HG03280 (cell line): Measurements from ENCODE around the gene CHST11.

ENCODE experiments used
- ATAC-seq: cut with Tn5 transposase; IDR thresholded peaks from one replicate; pipeline ENCODE4 v1.9.1; 2021; ENCODE audit warnings: mild to moderate bottlenecking, moderate library complexity; ENCODE audit not compliant: unreplicated experiment

Gene CHST11

GRCh38 chr12:104479123-104479662, 22.4 kb downstream of the CHST11 start:
- no peak for ATAC-seq

DNA sequence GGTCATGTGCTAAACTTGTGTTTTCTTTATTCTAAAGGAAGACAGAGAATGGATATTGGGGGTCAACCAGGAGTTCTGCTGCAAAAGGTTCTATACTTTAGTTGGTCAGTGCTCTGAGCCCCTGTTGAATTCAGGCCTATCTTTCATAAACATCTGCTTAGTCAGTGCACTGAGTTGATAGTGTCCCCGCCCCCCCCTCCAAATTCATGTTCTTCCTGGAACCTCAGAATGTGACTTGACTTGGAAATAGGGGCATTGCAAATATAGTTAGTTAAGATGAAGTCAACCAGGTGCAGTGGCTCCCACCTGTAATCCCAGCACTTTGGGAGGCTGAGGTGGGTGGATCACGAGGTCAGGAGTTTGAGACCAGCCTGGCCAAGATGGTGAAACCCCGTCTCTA, 23.3 kb downstream of the CHST11 start:
- no peak for ATAC-seq

DNA sequence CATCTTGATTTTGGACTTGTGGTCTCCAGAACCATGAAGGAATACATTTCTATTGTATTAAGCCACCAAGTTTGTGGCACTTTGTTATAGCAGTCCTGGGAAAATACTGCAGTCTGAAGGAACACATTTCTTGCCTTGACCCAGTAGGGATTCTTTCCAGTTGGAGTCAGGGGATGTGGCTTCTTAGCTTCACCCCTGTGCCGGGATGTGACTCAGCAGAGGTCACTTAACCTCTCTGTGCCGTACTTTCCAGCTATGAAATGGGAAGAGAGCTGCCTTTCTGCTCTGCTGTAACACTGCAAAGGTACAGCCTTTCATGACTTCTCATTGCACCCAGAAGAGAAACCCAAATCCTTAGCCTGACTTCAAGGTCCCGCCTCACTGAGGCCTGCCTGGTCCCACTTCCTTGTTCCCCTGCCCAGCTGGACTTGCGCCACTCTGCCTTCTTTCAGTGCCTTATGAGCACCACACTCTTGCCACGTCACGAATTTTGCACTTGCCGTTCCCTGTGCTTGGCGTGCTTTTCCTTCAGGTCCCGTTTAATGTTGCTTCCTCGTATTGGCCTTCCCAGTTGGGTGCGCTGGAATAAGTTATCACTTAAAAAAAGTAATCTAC, 24.2 kb downstream of the CHST11 start:
- ATAC-seq: no peak

DNA sequence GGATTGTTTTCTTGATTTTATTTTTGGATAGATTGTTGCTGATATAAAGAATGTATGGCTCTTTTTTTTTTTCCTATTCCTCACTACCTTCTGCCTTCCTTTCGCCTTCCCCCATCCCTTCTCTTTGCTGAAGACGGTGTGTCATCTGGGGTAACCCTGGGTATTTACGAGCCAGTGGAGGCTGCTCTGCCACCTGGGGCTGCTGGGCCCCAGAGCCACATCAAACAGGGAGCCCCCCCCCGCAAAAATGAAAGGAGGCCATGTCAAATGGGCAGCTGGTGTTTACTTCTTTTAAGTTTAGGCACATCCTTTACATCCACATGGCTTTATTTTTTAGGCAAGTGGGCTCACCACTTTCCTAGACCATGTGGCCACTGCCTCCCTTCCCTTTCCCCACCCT, 25.4 kb downstream of the CHST11 start:
- ATAC-seq: no peak

- no peak for ATAC-seq
Observed at GRCh38 chr12:104482748-104483147, 26.0 kb downstream of the CHST11 start.

- no peak for ATAC-seq
Observed at GRCh38 chr12:104484079-104484478, 27.3 kb downstream of the CHST11 start.

GRCh38 chr12:104485651-104486362, 29.1 kb downstream of the CHST11 start:
- ATAC-seq: no peak

DNA sequence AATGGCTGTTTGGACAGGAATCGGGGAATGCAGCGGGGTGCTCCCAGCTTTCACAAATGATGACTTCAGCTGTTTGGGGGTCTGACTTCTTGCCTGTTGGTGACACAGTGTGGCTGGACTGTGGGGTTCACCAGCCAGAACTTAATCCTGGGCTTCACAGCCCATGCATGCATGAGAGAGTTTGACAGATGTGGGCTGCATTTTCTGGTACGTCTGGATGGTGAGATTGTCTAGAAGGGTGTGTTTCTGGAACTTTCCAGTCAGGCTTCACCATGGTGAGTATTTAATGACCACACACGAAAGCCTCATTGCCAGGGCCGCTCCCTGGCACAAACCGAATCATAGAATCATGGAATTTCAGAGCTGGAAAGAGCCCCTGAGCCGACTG, 29.6 kb downstream of the CHST11 start:
- no peak for ATAC-seq

- no peak for ATAC-seq
Observed at GRCh38 chr12:104486943-104487819, 30.4 kb downstream of the CHST11 start.

DNA sequence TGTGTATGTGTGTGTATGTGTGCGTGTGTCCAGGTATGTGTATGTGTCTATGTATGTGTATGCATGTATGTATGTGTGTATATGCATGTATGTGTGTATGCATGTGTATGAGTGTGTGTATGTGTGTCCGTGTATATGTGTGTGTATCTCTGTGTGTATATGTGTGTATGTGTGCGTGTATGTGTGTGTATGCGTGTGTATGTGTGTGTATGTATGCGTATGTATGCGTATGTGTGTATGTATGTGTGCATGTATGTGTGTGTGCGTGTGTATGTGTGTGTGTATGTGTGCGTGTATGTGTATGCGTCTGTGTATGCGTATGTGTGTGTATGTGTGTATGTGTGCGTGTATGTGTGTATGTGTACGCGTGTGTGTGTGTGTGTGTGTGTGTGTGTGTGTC, 31.6 kb downstream of the CHST11 start:
- ATAC-seq: no peak

DNA sequence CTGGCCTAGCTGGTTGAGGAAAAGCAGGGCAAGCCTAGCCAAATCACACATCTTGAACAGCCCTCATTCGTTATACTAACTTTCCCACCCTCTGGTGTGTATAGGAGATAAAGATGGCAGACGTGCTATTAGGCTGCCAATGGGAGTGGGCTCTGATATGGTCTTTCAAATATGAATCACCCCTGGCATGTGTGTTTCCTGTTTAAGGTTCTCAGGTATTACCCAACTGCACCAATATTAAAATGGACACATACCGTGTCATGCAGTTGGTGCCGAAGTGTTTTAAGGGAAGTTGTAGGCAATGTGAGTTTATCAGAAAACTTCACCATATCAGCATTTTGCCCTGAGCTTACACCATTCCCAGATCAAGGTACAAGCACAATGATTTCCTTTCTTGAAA, 33.4 kb downstream of the CHST11 start:
- ATAC-seq: no peak

GRCh38 chr12:104490850-104491249, 34.1 kb downstream of the CHST11 start:
- no peak for ATAC-seq

- ATAC-seq: no peak
Observed at GRCh38 chr12:104493496-104493895, 36.7 kb downstream of the CHST11 start.

DNA sequence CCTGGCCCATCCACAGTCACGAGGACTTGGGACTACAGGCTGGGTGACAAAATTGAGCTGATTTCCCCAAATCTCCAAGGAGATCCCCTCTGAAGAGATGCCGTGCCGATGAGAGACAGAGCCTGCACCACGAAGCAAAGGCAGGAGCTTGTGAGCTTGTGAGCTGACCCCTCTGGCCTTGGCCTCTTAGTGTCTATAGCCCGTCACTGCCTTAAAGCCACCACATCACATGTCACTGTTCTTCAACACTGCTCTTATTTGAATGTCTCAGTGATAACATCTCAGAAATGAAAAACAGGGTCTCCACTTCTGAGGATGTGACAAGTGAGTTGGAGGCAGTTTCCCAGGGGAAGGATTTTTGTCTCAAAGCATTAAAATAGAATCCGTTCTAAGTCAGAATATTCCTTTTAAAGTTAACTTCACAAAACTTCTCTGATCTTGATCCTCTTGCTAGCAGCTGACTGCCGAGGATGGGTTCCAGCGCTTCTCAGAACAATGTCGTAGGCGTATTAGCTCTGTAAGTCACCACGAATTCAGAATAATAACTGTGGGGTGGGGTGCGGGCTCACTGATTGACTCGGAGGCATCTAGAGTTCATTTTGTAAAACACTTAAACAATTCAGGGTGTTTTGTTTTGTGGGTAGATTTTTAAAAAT, 37.5 kb downstream of the CHST11 start:
- ATAC-seq: peak; percentile 55

GRCh38 chr12:104494793-104495158, 38.0 kb downstream of the CHST11 start:
- no peak for ATAC-seq

- ATAC-seq: no peak
Observed at GRCh38 chr12:104495786-104496185, 39.0 kb downstream of the CHST11 start.

- no peak for ATAC-seq
Observed at GRCh38 chr12:104496336-104496735, 39.6 kb downstream of the CHST11 start.

DNA sequence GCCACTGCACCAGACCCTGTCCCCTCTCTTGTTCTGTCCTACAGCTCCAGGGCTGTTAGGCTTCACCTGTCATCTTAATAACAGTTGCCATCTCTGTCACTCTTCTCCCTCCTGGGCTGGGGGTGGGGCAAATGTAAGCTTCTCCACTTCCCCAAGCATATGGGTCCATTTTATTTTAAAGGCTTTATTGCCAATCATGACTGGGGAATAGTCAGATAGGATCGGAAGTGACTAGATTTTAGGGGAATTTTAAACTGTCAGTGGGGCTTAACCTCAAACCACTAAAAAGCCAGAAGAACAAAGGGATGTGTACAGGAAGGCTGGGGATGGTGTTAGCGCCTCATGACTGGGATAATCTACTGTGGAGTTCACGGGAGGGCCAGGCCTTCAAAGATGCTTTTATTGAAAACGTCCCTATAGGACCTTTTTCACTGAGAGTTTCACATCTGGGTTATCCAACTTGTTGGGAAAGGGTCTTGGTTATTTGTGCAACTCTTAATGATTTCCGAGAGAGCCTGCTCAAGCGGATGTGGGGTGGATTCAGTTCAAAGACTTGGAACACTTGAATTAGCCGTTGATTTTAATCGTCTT, 41.6 kb downstream of the CHST11 start:
- ATAC-seq: no peak

GRCh38 chr12:104499668-104500332, 43.1 kb downstream of the CHST11 start:
- no peak for ATAC-seq

GRCh38 chr12:104501115-104501514, 44.4 kb downstream of the CHST11 start:
- no peak for ATAC-seq
